GM21737 (cell line): ENCODE results near the gene RAB10.
"Not testable (repeated sequence)": the region's sequence is repeated elsewhere in the genome, so short reads cannot be mapped to it uniquely, and the experiment has no call there.

Experiments
- ATAC-seq: cut with Tn5 transposase; IDR thresholded peaks from one replicate; pipeline ENCODE4 v1.9.1; 2021; ENCODE audit warnings: mild to moderate bottlenecking, moderate library complexity; ENCODE audit not compliant: unreplicated experiment

The RAB10 gene

GRCh38 chr2:26086779-26087178 lies 52.9 kb downstream of the RAB10 start:
- ATAC-seq = no peak

GRCh38 chr2:26088038-26088643 lies 54.3 kb downstream of the RAB10 start:
- no peak for ATAC-seq

DNA sequence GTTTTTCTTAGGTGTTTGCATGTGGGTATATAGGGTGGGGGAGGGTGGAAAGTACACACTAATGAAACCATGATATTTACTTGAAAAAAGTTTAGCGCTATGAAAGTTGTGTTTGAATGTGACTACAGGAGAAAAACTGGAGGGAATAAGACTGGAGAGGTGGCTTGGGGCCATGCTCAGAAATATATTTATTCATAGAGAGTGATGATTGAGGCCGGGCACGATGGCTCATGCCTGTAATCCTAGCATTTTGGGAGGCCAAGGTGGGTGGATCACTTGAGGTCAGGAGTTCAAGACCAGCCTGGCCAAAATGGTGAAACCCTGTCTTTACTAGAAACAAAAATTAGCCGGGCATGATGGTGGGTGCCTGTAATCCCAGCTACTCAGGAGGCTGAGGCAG lies 55.0 kb downstream of the RAB10 start:
- ATAC-seq = not testable (repeated sequence)

- no peak for ATAC-seq
These were observed 55.5 kb downstream of the RAB10 start for GRCh38 chr2:26089337-26089736.

GRCh38 chr2:26095758-26096157 lies 61.9 kb downstream of the RAB10 start:
- ATAC-seq = no peak

DNA sequence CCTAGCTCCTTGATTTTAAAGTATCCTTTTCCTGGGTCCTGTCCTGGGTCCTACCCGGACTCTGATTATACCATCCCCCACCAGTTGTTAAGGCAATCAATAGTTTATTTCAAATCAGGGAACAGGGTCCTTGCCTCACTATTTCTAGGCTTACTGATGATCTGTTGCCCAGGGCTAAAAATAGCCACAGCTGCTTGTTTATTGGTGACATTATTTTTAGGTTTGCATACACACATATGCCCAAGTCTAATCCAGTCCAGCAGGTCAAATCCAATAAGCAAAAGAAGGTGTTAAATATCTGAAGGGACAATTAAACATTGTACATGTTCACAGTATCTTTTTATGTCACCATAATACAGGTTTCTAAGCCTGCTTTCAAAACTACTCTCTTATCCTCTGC lies 66.0 kb downstream of the RAB10 start:
- no peak for ATAC-seq

GRCh38 chr2:26100384-26100783 lies 66.5 kb downstream of the RAB10 start:
- no peak for ATAC-seq

DNA sequence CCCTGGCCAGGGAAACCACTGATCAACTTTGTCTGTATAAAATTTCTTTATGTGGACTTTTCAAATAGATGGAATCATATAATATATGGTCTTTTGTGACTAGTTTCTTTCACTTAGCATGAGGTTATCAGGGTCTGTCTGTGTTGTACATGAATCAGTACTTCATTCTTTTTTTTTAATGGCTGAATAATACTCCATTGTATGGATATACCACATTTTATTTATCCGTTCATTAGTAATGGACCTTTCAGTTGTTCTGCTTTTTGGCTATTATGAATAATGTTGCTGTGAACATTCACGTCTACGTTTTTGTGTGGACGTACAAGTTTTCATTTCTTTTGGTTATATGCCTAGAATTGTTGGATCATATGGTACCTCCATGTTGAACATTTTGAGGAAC lies 69.9 kb downstream of the RAB10 start:
- no peak for ATAC-seq

DNA sequence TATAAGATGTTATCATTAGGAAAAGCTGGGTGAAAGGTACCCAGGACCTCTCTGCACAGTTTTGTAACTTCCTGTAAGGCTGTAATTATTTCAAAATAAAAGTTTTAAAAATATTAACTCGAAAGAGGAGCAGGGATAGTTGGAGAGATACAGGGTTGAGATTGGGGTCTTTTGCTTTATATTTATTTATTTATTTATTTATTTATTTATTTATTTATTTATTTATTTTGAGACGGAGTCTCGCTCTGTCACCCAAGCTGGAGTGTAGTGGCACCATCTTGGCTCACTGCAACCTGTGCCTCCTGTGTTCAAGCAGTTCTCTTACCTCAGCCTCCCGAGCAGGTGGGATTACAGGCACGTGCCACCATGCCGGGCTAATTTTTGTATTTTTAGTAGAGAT lies 74.8 kb downstream of the RAB10 start:
- not testable (repeated sequence) for ATAC-seq

- no peak for ATAC-seq
These were observed 78.3 kb downstream of the RAB10 start for GRCh38 chr2:26112201-26112600.

- no peak for ATAC-seq
These were observed 80.3 kb downstream of the RAB10 start for GRCh38 chr2:26114151-26114550.

DNA sequence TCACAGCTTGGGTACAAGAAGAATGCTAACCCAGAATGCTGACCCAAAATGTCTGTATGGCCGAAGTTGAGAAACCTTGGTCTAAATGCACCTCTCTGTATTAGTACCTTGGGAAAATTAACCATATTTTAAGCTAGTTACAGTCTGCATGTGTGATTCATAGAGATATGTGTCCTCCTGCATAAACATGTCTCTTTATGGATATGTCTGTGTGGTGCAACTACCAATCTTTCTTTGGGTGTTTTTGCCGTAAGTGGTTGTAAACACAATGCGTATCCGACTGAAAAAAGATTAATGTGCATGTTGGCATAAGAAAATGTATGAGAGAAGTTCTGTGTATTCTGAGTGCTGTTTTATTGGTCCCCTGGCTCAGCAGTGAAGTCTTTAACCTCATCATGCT lies 84.8 kb downstream of the RAB10 start:
- no peak for ATAC-seq

GRCh38 chr2:26119521-26119920 lies 85.6 kb downstream of the RAB10 start:
- no peak for ATAC-seq

GRCh38 chr2:26122630-26123029 lies 88.7 kb downstream of the RAB10 start:
- no peak for ATAC-seq

- ATAC-seq = no peak
These were observed 89.5 kb downstream of the RAB10 start for GRCh38 chr2:26123426-26123825.

DNA sequence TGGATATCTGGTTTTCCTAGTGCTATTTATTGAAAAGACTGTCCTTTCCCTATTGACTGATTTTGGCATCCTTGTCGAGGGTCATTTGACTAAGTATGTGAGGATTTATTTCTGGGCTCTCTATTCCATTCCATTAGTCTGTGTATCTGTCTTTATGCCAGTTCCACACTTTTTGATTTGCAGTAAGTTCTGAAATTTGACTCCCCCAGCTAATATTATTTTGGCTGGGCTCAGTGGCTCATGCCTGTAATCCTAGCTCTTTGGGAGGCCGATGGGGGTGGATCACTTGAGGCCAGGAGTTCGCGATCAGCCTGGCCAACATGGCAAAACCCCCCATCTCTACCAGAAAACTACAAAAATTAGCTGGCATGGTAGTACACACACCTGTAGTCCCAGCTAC lies 92.2 kb downstream of the RAB10 start:
- no peak for ATAC-seq

- ATAC-seq = no peak
These were observed 94.3 kb downstream of the RAB10 start for GRCh38 chr2:26128176-26128575.

- ATAC-seq = no peak
These were observed 96.9 kb downstream of the RAB10 start for GRCh38 chr2:26130763-26131162.

DNA sequence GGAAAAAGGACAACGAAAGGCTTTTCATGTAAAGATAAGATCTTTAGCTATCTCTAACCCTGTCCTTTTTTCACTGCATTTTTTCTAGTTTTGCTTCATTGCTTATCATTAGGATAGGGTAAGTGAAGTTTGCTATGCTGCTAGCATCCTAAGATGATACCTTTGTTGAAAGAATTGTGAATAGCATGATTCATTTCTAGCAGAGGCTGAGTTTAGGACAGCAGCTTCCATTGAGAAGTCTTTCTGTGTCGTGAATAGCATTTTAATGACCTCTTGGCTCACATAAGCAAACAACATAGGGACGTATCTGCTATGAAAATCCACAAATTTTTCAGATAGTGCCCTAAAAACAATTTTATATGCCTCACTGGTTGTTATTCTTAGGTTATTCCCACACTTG lies 102.6 kb downstream of the RAB10 start:
- ATAC-seq = no peak

DNA sequence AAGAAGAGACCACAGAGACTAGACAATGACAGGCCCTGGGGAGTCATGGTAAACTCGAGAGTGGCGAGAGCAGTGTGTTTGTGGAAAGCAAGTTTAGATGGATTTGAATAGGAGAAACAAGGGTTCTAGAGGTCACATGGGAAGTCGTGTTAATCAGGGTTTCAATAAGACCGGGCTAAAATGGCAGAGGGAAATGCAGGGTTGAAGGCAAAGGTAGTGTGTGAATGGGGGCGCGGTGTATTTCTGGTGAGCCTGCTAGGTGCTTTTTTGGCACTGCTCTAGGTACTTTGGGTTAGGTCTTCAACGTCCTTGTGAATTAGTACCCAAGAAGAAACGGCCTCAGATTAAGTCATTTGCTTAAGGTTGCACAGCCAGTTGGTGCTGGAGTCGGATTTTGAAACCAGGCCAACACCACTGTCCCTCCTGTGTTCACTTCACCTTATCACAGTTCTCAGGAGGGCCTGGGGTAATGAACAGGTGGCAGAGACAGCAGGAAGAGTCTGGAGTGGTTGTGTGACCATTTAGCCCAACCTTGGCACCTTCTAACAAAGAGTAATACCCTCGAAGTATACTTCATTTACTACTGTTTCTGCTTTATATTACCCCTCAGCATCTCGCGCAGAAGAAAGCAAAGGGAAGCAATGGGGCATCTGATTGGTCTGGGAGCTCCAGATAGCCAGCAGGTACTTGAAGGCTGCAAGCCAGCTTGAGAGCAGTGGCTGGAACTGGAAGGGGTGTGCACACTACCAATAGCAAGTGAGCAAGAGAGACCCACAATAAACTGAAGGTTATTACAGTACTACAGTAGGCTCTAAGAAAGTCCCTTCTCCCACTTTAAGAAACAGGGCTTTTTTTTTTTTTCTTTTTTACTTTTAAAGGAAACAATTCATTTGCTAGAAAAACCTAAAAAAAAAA lies 105.6 kb downstream of the RAB10 start:
- ATAC-seq = no peak

DNA sequence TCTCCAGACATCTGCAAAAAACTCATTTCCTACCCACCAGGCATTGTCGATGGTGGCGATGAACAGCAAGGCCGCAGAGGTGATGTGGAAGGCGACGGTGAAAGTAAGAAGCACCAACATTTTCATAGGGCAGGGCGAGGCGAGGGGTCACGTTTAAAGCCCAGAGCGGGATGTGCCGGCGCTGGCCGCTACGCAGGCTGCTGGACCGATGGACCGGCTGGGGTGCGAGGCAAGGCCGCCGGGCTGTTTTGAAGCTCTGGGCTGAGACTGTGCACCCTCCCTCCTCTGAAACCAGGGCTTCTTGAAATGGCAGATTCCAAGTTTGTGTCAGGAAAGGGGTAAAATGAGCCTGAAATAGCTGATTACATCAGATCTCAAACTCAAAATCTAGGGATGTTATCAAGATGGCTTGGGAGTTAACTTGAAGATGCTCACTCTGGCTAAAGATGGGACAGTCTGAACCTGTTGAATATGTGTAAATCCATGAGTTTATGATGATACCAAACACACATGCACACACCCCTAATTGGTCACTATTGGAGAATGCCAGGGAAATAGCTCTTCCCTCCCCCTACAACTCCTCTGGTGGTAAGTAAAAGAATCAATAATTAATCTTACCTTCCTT lies 107.4 kb downstream of the RAB10 start:
- ATAC-seq = no peak

DNA sequence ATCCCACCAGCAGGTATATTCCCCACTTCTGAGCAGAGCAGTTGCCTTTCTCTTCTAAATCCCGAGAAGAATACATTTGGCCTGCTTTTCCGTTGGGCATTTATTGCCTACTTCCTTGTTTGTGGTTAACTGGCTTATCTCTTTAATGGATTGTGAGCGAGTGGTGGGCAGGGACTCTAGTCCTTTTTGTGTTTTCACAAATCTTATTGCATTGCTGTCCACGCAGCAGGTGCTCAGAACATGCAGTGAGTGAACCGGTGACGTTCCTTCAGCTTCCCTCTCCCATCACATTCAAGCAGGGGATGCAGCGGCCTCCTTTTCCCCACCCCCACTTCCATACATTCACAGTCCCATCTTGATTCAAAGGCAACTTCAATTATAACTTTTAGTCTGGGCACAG lies 110.1 kb downstream of the RAB10 start:
- no peak for ATAC-seq
